Activated naive CD4-positive, alpha-beta T cell treated with anti-CD3 and anti-CD28 coated beads for 36 hours (primary cell): ENCODE measurements around the gene TGIF2LX. TPM values are rescaled to one million over a fixed set of nuclear protein-coding genes. Genes with fewer than 3 reads are reported as not detected.
"Not testable (repeated sequence)": the region's sequence is repeated elsewhere in the genome, so short reads cannot be mapped to it uniquely, and the experiment has no call there.

Source experiments
- CTCF ChIA-PET: fragments of 350-600 bp; sonication (Branson Sonifier 250); formaldehyde crosslinking; loops from one replicate; lab custom pipeline; 2021; ENCODE audit warnings: antibody characterized with exemption; lab: Charles Lee
- DNase-seq: peaks from one replicate; pipeline ENCODE4 v3.0.0-alpha.2; 2020
- H3K27ac Mint-ChIP-seq: one replicate; pipeline ENCODE4 v1.8.0; 2021; ENCODE audit warnings: mild to moderate bottlenecking, mixed read lengths
- H3K27me3 Mint-ChIP-seq: one replicate; pipeline ENCODE4 v1.8.0; 2021; ENCODE audit warnings: low read depth, mixed read lengths
- H3K36me3 Mint-ChIP-seq: one replicate; pipeline ENCODE4 v1.8.0; 2021; ENCODE audit warnings: low read depth, mixed read lengths
- H3K4me1 Mint-ChIP-seq: one replicate; pipeline ENCODE4 v1.8.0; 2021; ENCODE audit warnings: low read depth, mixed read lengths
- H3K4me3 Mint-ChIP-seq: one replicate; pipeline ENCODE4 v1.8.0; 2021; ENCODE audit warnings: mild to moderate bottlenecking, moderate library complexity, mixed read lengths
- H3K9me3 Mint-ChIP-seq: one replicate; pipeline ENCODE4 v1.8.0; 2021; ENCODE audit warnings: mixed read lengths
- intact Hi-C: fragments of 100-400 bp; cut with micrococcal nuclease; formaldehyde crosslinking; loops from one replicate; pipeline ENCODE4 v1.15.1; 2023
- total RNA-seq, 2 experiments: library from RNA; stranded (reverse); gene quantifications; one replicate each; pipeline ENCODE4 v1.2.3, GENCODE V29; 2021

TGIF2LX gene
- total RNA-seq: not detected

DNA sequence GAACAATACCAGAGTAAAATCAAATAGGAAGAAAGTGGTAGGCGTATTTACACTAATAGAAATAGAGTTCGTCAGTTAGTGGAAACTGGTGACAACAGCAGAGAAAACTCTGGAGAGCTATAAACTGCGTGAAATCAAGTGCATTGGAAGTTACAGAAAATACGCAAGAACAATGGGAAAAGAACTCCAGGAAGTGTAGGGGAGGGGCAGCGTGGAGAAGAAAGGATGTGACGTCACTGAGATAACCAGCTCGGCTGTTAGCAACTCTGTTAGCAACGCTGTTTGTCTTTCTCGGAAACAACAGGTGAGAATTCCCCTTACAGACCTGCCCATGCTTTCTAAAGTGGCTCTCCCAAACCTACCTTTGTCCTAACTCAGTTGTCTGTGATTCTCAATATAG lies at the start of gene TGIF2LX:
Gene TGIF2LX (plus strand): TSS at position 244 of the 400 bp plus-strand sequence. CDS start 178 bp downstream, outside the sequence.
- CTCF ChIA-PET, H3K4me1 Mint-ChIP-seq, intact Hi-C loops, H3K27ac Mint-ChIP-seq, H3K9me3 Mint-ChIP-seq, H3K4me3 Mint-ChIP-seq, H3K27me3 Mint-ChIP-seq, DNase-seq, H3K36me3 Mint-ChIP-seq: not testable (repeated sequence)

DNA sequence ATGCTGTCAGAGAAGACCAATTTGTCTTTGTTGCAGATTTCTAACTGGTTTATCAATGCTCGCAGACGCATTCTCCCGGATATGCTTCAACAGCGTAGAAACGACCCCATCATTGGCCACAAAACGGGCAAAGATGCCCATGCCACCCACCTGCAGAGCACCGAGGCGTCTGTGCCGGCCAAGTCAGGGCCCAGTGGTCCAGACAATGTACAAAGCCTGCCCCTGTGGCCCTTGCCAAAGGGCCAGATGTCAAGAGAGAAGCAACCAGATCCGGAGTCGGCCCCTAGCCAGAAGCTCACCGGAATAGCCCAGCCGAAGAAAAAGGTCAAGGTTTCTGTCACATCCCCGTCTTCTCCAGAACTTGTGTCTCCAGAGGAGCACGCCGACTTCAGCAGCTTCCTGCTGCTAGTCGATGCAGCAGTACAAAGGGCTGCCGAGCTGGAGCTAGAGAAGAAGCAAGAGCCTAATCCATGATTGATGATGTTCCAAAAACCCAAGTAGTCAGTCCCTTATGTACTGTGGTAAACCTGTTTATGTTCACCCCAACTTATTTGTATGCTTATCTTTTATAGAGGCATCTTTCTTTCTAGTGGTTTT lies 728 bp downstream of the TGIF2LX start:
- H3K36me3 Mint-ChIP-seq, DNase-seq, H3K9me3 Mint-ChIP-seq, H3K4me1 Mint-ChIP-seq, H3K27ac Mint-ChIP-seq, H3K4me3 Mint-ChIP-seq, intact Hi-C loops, CTCF ChIA-PET, H3K27me3 Mint-ChIP-seq: not testable (repeated sequence)

DNA sequence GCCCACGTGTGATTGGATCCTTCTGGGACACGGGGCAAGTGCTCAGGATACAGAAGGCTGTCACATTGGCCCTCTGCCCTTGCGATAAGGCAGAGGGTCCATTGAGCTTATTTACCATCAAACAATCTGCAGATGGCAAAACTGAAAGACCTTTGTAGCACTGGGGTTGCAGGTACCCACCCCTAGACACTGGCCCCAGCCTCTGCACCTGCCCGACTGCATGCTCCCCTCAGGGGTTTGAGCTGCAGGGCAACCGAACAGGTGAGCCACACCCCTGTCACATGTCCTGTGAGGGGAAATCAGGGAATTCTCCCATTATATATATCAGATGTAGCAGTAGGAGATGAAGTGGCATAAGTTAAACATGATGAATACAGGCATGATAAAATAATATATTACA lies 21.4 kb downstream of the TGIF2LX start:
- DNase-seq, H3K27me3 Mint-ChIP-seq, H3K9me3 Mint-ChIP-seq, H3K27ac Mint-ChIP-seq, CTCF ChIA-PET, intact Hi-C loops, H3K36me3 Mint-ChIP-seq, H3K4me3 Mint-ChIP-seq, H3K4me1 Mint-ChIP-seq: not testable (repeated sequence)

DNA sequence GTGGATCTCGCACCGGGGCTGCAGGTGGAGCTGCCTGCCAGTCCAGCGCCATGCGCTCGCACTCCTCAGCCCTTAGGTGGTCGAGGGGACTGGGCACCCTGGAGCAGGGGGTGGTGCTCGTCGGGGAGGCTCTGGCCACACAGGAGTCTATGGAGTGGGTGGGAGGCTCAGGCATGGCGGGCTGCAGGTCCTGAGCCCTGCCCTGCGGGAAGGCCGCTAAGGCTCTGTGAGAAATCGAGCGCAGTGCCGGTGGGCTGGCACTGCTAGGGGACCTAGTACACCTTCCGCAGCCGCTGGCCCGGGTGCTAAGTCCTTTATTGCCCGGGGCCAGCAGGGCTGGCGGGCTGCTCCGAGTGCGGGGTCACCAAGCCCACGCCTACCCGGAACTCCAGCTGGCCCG lies 43.9 kb downstream of the TGIF2LX start:
- H3K4me1 Mint-ChIP-seq, CTCF ChIA-PET, DNase-seq, H3K4me3 Mint-ChIP-seq, H3K9me3 Mint-ChIP-seq, H3K27me3 Mint-ChIP-seq, H3K27ac Mint-ChIP-seq, intact Hi-C loops, H3K36me3 Mint-ChIP-seq: not testable (repeated sequence)
